ENCODE data around the gene SLIT3. TPM values are rescaled to one million over a fixed set of nuclear protein-coding genes. Genes with fewer than 3 reads are reported as not detected.
"Not testable (repeated sequence)": the region's sequence is repeated elsewhere in the genome, so short reads cannot be mapped to it uniquely, and the experiment has no call there.

The SLIT3 gene
- total RNA-seq, 1 donor from 2014 or later, result 7.4 TPM

- DNase-seq (ENCODE audit: extremely low read depth, low read depth, low spot score), result no peak
These were observed 183.9 kb downstream of the SLIT3 start for GRCh38 chr5:169116961-169117461.

- no peak for DNase-seq (ENCODE audit: extremely low read depth, low read depth, low spot score)
These were observed 185.3 kb downstream of the SLIT3 start for GRCh38 chr5:169115461-169116124.

- DNase-seq (ENCODE audit: extremely low read depth, low read depth, low spot score), result no peak
These were observed 186.4 kb downstream of the SLIT3 start for GRCh38 chr5:169114466-169115065.

GRCh38 chr5:169112016-169112415, 188.9 kb downstream of the SLIT3 start:
- no peak for DNase-seq (ENCODE audit: extremely low read depth, low read depth, low spot score)

GRCh38 chr5:169106911-169107706, 193.8 kb downstream of the SLIT3 start:
- no peak for DNase-seq (ENCODE audit: extremely low read depth, low read depth, low spot score)

GRCh38 chr5:169105582-169105981, 195.4 kb downstream of the SLIT3 start:
- not testable (repeated sequence) for DNase-seq (ENCODE audit: extremely low read depth, low read depth, low spot score)

GRCh38 chr5:169104937-169105494, 195.9 kb downstream of the SLIT3 start:
- DNase-seq (ENCODE audit: extremely low read depth, low read depth, low spot score), result no peak

- DNase-seq (ENCODE audit: extremely low read depth, low read depth, low spot score), result no peak
These were observed 197.3 kb downstream of the SLIT3 start for GRCh38 chr5:169103586-169104181.

- DNase-seq (ENCODE audit: extremely low read depth, low read depth, low spot score), result no peak
These were observed 199.0 kb downstream of the SLIT3 start for GRCh38 chr5:169101966-169102365.

- no peak for DNase-seq (ENCODE audit: extremely low read depth, low read depth, low spot score)
These were observed 200.2 kb downstream of the SLIT3 start for GRCh38 chr5:169100735-169101075.

GRCh38 chr5:169099801-169100734, 200.9 kb downstream of the SLIT3 start:
- DNase-seq (ENCODE audit: extremely low read depth, low read depth, low spot score), result no peak

GRCh38 chr5:169098331-169099121, 202.4 kb downstream of the SLIT3 start:
- no peak for DNase-seq (ENCODE audit: extremely low read depth, low read depth, low spot score)

GRCh38 chr5:169097374-169098326, 203.3 kb downstream of the SLIT3 start:
- no peak for DNase-seq (ENCODE audit: extremely low read depth, low read depth, low spot score)

- no peak for DNase-seq (ENCODE audit: extremely low read depth, low read depth, low spot score)
These were observed 205.0 kb downstream of the SLIT3 start for GRCh38 chr5:169095976-169096375.

- DNase-seq (ENCODE audit: extremely low read depth, low read depth, low spot score), result no peak
These were observed 205.5 kb downstream of the SLIT3 start for GRCh38 chr5:169095410-169095960.

GRCh38 chr5:169094586-169095409, 206.1 kb downstream of the SLIT3 start:
- DNase-seq (ENCODE audit: extremely low read depth, low read depth, low spot score), result no peak

Data from glomerular endothelial cell (primary cell).